ENCODE data around the gene BIVM.

Gene BIVM

GRCh38 chr13:102784483-102784882 lies 14.4 kb upstream of the BIVM start:
- no peak for DNase-seq

DNA sequence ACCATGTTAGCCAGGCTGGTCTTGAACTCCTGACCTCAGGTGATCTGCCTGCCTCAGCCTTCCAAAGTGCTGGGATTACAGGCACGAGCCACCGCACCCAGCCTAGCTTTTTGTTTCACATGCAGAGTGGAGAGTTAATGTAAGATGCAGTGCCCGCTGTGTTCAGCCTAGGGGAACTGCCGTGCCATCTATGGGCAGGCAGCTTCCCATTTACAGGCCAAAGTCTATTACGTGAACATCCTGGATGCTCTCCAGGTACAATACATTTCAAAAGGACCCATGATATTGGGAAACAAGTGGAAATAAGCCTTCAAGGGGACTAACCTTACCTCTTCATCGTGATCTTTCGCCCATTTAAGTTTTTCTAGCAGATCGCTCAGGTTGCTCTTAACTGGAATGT lies 10.2 kb upstream of the BIVM start:
- no peak for DNase-seq

DNA sequence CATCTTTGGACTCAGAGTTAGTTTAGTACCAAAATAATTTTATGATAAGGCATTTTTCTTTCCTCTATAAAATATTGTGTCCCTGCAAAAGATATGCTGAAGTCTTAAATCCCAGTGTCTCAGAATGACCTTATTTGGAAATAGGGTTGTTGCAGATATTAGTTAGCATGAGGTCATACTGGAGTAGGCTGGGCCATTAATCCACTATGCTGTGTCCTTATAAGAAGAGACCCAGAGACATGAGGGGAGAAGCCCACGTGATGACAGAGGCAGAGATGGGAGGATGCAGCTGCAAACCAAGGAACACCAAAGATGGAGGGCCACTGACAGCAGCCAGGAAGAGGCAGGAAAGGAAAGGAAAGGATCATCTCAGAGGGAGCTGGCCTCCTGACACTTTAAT lies 6.5 kb upstream of the BIVM start:
- DNase-seq, result no peak

DNA sequence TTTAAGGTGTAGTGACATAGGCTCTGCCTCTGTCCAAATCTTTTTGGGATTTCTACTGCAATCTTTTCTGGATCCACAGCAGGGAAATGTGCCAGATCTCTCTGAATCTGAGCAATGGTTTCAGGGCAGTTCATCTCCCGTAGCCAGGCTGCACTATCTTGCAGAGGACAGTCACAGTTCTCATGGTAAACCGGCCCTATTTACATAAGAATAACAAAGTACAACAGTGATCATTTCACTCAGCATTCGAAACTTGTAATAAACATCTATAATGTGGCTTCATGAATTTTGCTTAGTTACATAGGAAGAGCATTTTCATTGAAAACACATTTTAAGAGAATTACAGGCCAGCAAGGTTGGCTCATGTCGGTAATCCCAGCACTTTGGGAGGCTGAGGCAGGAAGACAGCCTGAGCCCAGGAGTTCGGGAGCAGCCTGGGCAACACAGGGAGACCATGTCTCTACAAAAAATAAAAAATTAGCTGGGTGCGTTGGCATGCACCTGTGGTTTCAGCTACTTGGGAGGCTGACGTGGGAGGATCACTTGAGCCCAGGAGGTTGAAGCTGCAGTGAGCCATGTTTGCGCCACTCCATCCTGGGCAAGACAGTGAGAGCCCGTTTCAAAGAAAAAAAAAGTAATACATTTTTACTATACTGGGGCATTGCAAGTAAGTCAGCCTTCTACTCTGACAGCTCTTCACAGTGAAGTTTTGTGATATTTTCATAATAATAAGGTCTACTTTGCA lies 5.1 kb upstream of the BIVM start:
- no peak for DNase-seq

DNA sequence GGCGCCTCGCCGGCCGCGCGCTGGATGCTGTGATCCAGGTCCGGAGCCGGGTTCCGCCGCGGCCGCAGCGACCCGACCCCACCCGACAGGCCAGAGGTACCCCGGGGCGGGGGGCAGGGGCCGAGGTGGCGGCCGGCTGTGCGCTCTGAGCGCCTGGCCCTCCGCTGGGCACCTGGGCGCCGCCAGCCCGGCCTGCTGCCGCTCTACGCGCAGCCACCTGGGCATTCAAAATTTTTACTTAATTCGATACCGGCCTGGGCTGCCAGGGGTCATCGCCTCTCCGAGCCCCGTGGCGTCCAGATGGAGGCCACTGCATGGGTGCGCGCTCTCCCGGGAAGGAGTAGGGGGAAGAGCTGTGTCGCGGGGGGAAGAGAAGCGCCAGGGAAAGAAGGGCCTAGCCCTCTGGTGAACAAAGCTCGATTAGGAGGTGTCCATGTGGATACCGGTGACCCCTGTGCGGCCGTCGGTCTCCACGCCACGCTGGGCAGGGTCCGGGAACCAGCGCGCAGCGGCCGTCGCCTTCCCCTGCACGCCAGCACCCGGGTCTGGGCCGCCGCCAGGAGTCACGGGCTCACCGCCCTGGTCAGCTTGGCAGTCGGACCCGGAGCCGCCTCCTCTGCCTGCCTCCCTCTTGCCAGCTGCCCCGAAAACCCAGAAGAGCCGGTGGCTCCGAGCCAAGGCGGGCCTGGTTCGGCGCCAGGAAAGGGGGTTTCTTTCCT lies 666 bp downstream of the BIVM start:
- DNase-seq, result peak; percentile 84

DNA sequence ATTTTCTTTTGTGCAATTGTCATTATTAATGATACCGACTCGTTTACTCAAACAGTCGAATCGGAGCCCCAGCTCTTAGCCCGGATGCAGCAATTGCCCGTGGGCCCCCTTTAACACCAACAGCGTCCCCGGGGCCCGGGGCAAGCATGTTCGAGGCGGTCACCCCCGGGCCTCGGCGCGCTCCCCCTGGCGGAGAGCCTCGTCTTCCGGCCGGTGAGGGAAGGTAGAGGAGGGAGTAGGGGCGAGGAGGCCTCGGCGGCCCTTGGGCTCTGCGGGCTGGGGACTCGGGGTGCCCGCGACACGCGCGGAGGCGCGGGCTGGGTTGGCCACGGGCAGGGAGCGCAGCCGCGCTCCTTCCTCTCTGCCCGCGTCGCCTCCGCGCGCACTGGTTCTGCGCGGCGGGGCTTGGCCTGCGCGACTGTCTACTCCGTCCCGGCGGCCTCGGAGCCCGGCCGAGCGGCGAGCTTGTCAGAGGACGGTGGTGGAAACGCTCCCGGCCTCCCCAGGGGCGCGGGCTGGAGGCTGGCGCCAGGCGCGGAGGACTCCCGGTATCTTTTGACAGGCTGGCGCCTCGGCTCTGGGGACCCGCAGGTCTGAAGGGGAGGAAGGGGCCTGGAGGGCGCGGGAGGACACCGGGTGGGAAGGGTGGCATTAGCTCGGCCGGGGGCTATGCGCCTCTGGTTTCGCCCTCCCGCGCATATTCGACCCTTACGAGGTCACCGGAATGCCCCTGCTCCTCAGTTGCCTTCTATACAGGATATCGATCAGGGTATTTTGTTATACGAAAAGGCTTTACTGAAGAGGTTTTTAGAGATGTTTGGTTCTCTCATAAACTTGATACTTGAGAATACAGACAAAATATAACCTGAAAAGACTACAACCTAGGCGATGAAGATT lies 1.5 kb downstream of the BIVM start:
- peak; percentile 97 for DNase-seq

- no peak for DNase-seq
Observed at GRCh38 chr13:102805680-102806079, 6.8 kb downstream of the BIVM start.

DNA sequence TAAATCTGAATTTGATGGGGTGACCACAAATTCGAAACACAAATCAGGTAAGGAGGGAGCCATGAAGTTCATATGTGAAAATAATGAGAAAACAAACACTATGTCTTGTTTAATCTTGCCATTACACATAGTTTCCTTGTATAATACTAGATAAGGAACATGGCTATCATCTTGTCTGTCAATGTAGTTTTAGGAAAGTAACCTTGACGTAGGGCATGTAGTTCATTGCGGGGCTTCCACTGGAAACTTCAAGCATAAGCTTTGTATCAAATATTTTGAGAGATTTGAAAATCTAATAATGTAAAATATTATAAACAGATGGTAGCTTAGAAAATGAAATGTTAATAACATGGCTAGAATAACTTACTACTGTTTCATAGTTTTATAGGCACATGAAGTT lies 8.8 kb downstream of the BIVM start:
- no peak for DNase-seq

- no peak for DNase-seq
Observed at GRCh38 chr13:102812611-102813287, 13.8 kb downstream of the BIVM start.

DNA sequence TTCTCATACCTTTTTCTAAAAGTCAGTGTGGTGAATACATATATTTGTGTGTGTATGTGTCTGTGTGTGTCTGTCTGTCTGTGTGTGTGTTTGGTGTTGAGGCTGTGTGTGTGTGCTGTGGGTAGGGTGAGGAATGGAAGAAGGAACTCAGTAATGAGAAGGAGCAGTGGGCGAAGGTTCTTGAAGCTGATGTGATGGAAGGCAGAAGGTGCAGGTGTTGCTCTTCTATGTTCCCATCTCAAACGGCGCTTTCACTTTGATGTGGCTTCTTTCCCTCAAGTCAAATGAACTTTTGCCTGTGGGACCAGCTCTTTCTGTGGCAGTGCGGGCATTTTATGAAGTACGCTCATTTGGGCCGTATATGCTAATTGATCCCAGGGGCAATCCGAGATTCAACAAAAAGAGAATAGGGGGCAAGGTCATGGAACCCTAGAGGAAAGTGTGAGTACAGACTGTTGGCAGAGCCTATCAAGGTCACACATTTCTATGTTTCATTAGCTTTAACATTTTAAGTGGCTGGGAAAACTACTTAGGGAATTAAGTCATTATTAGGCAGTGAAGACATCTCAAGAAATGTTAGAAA lies 15.2 kb downstream of the BIVM start:
- no peak for DNase-seq

GRCh38 chr13:102814793-102815192 lies 15.9 kb downstream of the BIVM start:
- DNase-seq, result no peak

GRCh38 chr13:102815788-102816187 lies 16.9 kb downstream of the BIVM start:
- DNase-seq, result no peak

GRCh38 chr13:102816708-102817107 lies 17.8 kb downstream of the BIVM start:
- DNase-seq, result no peak

- DNase-seq, result no peak
Observed at GRCh38 chr13:102817241-102817640, 18.3 kb downstream of the BIVM start.

- no peak for DNase-seq
Observed at GRCh38 chr13:102817907-102818306, 19.0 kb downstream of the BIVM start.

GRCh38 chr13:102825400-102825799 lies 26.5 kb downstream of the BIVM start:
- no peak for DNase-seq

GRCh38 chr13:102825921-102826706 lies 27.2 kb downstream of the BIVM start:
- DNase-seq, result no peak

DNA sequence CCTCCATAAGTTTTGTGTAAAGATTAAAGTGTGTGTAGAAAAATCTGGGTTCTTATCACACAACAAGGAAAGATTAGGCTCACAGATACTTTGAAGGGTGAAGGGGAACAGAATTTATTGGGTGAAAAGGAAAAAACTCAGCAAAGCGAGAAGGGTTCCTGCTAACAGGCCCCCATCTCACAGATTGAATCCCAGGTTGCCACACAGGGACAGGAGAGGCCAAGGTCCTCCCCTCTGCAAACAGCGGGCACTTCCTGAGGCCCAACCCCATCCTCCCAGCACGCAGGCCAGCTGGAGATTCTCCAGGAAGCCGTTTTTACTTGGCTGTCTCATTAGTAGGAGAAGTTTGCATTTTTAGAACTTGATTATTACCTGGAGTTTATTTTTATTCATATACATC lies 31.7 kb downstream of the BIVM start:
- no peak for DNase-seq

DNA sequence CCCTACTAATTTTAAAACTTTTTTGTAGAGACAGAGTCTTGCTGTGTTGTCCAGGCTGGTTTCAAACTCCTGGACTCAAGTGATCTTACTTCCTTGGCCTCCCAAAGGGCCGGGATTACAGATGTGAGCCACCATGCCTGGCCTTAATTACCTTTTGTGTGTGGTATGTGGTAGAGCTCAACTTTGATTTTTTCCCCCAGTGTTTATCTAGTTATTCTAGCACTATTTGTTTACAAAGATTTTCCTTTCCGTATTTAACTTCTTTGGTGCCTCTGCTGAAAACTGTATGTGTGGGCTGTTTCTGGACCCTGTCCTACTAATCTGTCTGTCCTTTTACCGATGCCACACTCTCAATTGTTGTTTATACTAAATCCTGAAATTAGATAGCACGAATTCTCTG lies 37.6 kb downstream of the BIVM start:
- DNase-seq, result no peak

DNA sequence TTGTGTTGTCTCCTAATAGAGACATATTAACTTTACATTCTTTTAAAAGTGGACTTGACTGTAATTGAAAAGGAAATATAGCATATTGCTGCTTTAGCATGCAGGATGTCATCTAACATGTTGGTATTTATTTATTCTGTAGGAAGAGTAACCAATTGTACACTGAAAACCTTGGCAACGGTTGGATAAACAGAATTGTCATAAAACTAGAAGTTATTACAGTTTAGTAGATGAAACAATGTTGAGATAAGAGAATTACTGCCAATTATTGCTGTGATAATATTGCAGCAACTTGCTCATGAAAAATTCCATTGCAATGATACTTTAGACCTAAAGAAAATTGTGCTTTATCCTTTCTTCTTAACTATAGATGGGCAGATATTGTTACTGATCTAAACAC lies 39.4 kb downstream of the BIVM start:
- no peak for DNase-seq

DNA sequence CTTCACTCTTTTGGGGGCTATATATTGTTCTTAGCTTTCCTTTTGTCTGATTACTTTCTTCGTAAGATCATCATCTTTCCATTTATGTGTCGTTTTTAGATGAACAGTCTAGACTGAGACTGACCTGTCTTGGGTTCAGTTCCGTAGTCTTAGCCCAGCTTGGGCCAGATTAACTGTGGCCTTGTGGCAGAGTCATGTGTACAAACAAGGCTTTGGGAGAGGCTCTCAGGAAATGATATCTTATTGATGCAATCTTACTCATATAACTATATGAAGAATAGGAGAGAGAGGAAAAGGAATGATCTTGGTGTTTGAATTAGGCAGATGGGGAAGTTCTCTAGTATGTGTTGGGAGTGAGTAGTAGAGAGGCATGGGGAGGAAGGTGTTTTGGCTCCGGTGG lies 40.1 kb downstream of the BIVM start:
- no peak for DNase-seq
